ENCODE results near the gene TAPT1. TPM values are rescaled to one million over a fixed set of nuclear protein-coding genes. Genes with fewer than 3 reads are reported as not detected.

TAPT1 gene
- total RNA-seq, 1 donor from 2014 or later: 28.5 TPM

DNA sequence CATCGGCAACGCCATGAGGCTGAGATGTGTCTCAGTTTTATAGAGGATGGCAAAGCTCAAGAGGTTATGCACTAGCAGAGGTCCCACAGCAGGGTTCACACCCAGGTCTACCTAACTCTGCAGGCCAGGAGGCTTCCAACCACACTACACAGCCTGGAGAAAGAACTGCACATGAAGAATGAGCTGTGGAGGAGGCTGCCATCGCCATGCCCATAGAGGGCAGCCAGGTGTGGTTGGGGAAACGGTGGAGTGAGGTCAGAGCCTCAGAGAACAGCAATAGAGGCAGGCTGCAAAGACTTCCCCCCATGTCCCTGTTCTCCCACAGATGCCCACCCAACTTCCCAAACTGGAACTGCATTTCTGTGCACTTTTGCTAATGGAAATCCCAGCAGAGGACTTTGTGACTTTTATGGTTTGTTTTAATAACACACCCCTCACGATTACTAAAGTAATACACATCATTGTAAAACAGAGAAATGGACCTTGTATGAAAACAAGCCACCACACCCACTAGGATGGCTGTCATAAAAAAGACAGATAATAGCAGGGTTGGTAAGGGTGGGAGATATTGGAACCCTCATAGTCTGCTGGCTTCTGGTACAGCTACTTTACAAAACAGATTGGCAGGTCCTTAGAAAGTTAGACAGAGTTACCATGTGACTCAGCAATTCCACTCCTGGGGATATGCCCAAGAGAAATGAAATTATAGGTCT, 83.5 kb downstream of the TAPT1 start:
- Histone ChIP-seq H3K27ac (no peak overlapping the region), H3K9me3 (no peaks in the 10 kb centered on the region), H3K27me3 (no peaks in the 10 kb centered on the region), H3K4me3 (no peak overlapping the region), H3K4me1 (no peaks in the 10 kb centered on the region), H3K36me3 (no peaks in the 10 kb centered on the region)
- TF ChIP-seq, protein P1, sequence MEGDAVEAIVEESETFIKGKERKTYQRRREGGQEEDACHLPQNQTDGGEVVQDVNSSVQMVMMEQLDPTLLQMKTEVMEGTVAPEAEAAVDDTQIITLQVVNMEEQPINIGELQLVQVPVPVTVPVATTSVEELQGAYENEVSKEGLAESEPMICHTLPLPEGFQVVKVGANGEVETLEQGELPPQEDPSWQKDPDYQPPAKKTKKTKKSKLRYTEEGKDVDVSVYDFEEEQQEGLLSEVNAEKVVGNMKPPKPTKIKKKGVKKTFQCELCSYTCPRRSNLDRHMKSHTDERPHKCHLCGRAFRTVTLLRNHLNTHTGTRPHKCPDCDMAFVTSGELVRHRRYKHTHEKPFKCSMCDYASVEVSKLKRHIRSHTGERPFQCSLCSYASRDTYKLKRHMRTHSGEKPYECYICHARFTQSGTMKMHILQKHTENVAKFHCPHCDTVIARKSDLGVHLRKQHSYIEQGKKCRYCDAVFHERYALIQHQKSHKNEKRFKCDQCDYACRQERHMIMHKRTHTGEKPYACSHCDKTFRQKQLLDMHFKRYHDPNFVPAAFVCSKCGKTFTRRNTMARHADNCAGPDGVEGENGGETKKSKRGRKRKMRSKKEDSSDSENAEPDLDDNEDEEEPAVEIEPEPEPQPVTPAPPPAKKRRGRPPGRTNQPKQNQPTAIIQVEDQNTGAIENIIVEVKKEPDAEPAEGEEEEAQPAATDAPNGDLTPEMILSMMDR (IDR thresholded peaks at IDR 0.05): no peak
- no peak for TF ChIP-seq POLR2A (IDR thresholded peaks at IDR 0.05)
- no peak for TF ChIP-seq POLR2AphosphoS5 (IDR thresholded peaks at IDR 0.05; ENCODE audit: insufficient read depth in 1 of 2, low read depth in 1 of 2)
- DNase-seq (ENCODE audit: extremely low spot score in 2 of 2): no peak
- intact Hi-C loops (cut with DNase I): no loop called here

DNA sequence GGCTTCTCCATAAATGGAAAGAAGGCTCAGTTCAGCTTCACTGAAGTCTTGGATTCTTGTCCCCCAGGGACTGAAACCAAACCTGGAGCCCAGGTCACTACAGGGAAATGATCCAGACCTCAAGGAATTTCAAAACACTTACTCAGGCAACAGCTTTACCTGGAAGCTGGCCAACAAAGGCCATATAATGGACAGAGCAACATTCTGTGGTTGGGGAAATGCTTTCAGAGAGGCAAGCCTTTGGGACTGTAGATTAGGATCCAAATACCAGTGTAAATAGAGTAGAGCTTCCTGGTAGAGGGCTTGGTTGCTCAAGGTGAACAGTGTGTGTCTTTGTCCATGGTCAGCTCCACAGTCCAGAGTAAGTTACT, 85.4 kb downstream of the TAPT1 start:
- DNase-seq (ENCODE audit: extremely low spot score in 2 of 2): no peak
- intact Hi-C loops (cut with DNase I): no loop called here
- Histone ChIP-seq H3K27ac (no peak overlapping the region), H3K9me3 (no peaks in the 10 kb centered on the region), H3K36me3 (no peaks in the 10 kb centered on the region), H3K4me3 (no peak overlapping the region), H3K27me3 (no peaks in the 10 kb centered on the region), H3K4me1 (no peaks in the 10 kb centered on the region)
- TF ChIP-seq POLR2A (IDR thresholded peaks at IDR 0.05): no peak
- TF ChIP-seq, protein P1 (IDR thresholded peaks at IDR 0.05): no peak
- TF ChIP-seq POLR2AphosphoS5 (IDR thresholded peaks at IDR 0.05; ENCODE audit: insufficient read depth in 1 of 2, low read depth in 1 of 2): no peak

DNA sequence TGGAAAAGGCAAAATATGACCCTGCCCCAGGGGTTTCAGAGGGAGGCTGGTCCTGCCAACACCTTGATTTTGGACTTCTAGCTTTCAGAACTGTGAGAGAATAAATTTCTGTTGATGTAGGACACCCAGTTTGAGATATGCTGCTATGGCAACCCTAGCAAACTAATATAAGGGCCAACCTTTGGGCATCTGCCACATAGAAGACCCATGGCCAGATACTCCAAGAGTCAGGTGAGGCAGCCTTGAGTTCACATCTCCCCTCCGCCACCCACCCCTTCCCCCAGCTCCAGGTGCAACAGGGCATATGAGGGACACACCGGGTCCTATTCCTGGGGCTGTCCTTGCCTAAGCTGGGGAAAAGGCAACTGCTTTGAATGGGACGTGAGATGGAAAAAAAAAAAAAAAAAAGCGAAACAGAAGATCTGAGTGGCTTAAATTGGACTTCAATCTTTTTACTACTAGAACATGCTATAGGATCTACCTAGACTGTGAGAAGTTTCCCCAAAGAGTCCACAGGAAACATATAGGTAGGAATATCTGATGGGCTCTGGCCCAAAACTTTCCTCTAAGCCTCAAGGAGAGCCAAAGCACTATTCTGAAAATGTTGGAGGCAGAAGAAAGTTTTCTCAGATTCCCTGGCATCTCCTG, 85.9 kb downstream of the TAPT1 start:
- Histone ChIP-seq H3K27ac (no peak overlapping the region), H3K36me3 (no peaks in the 10 kb centered on the region), H3K4me3 (no peak overlapping the region), H3K4me1 (no peaks in the 10 kb centered on the region), H3K27me3 (no peaks in the 10 kb centered on the region), H3K9me3 (no peaks in the 10 kb centered on the region)
- no peak for TF ChIP-seq POLR2AphosphoS5 (IDR thresholded peaks at IDR 0.05; ENCODE audit: insufficient read depth in 1 of 2, low read depth in 1 of 2)
- TF ChIP-seq, protein P1 (IDR thresholded peaks at IDR 0.05): no peak
- intact Hi-C loops (cut with DNase I): no loop called here
- DNase-seq (ENCODE audit: extremely low spot score in 2 of 2): no peak

DNA sequence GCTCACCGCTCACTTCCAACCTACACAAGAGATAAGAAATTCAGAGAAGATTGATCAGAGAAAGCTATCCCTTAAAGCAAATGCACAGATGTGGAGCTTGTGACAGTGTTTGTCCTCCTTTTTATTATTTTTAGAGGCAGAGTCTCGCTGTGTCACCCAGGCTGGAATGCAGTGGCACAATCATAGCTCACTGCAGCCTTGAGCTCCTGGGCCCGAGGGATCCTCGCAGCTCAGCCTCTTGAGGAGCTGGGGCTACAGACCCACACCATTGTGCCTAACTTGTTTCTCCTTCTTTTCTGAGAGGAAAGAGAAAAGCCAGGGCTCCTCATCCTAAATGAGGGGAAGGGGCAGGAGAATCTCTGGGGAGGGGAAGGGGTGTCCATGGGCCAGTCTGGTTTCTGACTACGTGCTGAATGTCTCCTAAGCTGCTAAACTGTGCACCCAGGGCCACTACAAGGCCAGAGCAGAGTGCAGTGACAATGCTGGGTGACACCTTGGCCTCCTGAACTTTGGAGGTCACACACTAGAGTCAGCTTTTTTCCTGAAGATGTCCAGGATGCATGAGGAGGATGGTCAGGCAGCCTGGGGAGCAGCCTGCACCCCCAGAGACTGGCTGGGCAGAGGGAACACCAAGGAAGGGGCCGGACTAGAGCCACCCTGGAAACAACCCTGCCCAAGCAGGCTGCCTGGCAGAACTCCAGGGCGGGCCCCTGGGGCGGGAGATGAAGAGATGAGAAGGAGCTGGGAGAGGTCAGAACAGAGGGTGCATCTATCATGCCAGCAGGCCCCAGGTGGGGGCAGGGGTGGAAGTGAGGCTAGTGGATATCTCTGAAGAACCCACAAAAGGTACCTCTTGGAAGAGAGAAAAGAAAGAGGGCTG, 87.0 kb downstream of the TAPT1 start:
- Histone ChIP-seq H3K4me3 (no peak overlapping the region), H3K4me1 (no peaks in the 10 kb centered on the region), H3K27me3 (no peaks in the 10 kb centered on the region), H3K36me3 (no peaks in the 10 kb centered on the region), H3K27ac (no peak overlapping the region), H3K9me3 (no peaks in the 10 kb centered on the region)
- DNase-seq (ENCODE audit: extremely low spot score in 2 of 2): no peak
- intact Hi-C loops (cut with DNase I): no loop called here
- no peak for TF ChIP-seq POLR2AphosphoS5 (IDR thresholded peaks at IDR 0.05; ENCODE audit: insufficient read depth in 1 of 2, low read depth in 1 of 2)
- TF ChIP-seq, protein P1 (IDR thresholded peaks at IDR 0.05): no peak

Data from vagina (tissue), 2 donors.